Measurements from ENCODE around the gene MRM2.

Gene MRM2

DNA sequence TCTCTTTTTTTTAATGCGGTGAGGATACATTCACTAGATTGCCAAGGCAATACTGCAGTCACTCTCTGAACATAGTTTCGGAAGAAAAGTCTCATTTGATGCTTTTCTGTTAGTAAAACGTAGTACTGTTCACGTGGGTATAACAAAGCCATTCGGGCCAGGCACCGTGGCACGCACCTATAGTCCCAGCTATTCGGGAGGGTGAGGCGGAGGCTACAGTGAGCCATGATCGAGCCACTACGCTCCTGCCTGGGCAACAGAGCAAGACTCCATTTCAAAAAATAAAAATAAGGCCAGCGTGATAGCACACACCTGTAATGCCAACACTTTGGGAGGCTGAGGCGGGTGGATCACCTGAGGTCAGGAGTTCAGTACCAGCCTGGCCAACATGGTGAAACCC is 47.6 kb upstream of the MRM2 start (continued):
- no peak for TF ChIP-seq ZNF19 (tag by site-specific recombination; IDR thresholded peaks at IDR 0.05; ENCODE audit: low read depth)

DNA sequence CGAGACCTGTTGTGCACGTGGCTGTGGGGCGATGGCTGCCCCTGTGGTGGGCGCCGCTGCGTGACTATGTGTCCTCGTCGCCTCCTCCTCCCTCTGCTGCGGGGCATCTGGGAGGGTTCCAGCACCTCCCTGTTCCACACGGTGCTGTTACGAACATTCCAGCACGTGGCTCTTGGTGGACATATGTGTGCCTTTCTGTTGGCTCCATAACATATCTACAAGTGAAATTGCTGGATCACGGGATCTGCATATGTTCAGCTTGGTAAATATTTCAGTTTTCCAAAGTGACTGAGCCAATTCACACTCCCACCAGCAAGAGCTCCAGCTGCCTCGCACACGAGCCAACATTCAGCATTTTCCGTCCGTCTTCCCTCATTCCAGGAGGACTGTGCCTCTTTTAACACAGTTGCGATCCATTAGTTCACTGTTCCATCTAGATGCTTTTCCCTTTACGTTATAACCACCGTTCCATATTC is 47.1 kb upstream of the MRM2 start:
- CTCF ChIA-PET: no interaction called here
- POLR2A ChIA-PET: no interaction called here

GRCh38 chr7:2288503-2288902 is 46.5 kb upstream of the MRM2 start:
- Histone ChIP-seq H3K4me1 (ENCODE audit: control insufficient read depth, insufficient read depth, low read length) (no peaks in the 10 kb centered on the region), H3K36me3 (ENCODE audit: control insufficient read depth in 2 of 2, insufficient read depth in 1 of 2, low read length in 2 of 2) (no peaks in the 10 kb centered on the region), H3K4me3 (ENCODE audit: low read depth, low read length) (no peak overlapping the region), H3K27ac (ENCODE audit: extremely low read depth, low read depth, low read length) (no peak overlapping the region), H3K9me3 (ENCODE audit: control insufficient read depth, insufficient read depth, low read depth, low read length) (no peaks in the 10 kb centered on the region)
- CTCF ChIA-PET: no interaction called here
- TF ChIP-seq OSR2 (tag by site-specific recombination; IDR thresholded peaks at IDR 0.05): no peak
- TF ChIP-seq BCL11B (tag by site-specific recombination; IDR thresholded peaks at IDR 0.05; ENCODE audit: low read depth): no peak
- no peak for TF ChIP-seq ZNF175 (tag by site-specific recombination; IDR thresholded peaks at IDR 0.05)
- no peak for TF ChIP-seq ZNF571 (tag by site-specific recombination; IDR thresholded peaks at IDR 0.05)
- POLR2A ChIA-PET: no interaction called here

More for the DNA sequence above, 47.1 kb upstream of the MRM2 start:
- no peak overlapping the region for H3K4me3 ChIP-seq (ENCODE audit: low read depth, low read length)
- H3K36me3 ChIP-seq (ENCODE audit: control insufficient read depth in 2 of 2, insufficient read depth in 1 of 2, low read length in 2 of 2): no peaks in the 10 kb centered on the region
- no peak overlapping the region for H3K27ac ChIP-seq (ENCODE audit: extremely low read depth, low read depth, low read length)
- H3K9me3 ChIP-seq (ENCODE audit: control insufficient read depth, insufficient read depth, low read depth, low read length): no peaks in the 10 kb centered on the region
- TF ChIP-seq ZNF600 (tag by site-specific recombination; IDR thresholded peaks at IDR 0.05): peak; percentile 58; the same call in 1 of the 2 replicates
- no peak for TF ChIP-seq ZBTB11 (tag by site-specific recombination; conservative IDR thresholded peaks at IDR 0.05; ENCODE audit: low read depth)
- no peaks in the 10 kb centered on the region for H3K4me1 ChIP-seq (ENCODE audit: control insufficient read depth, insufficient read depth, low read length)

- no peaks in the 10 kb centered on the region for H3K36me3 ChIP-seq (ENCODE audit: control insufficient read depth in 2 of 2, insufficient read depth in 1 of 2, low read length in 2 of 2)
- TF ChIP-seq TRIM28 (IDR thresholded peaks at IDR 0.05; ENCODE audit: borderline replicate concordance, low read length) (no peak), ZNF596 (tag by site-specific recombination; IDR thresholded peaks at IDR 0.05) (no peak), WT1 (tag by site-specific recombination; IDR thresholded peaks at IDR 0.05) (no peak), ZNF341 (tag by site-specific recombination; IDR thresholded peaks at IDR 0.05; ENCODE audit: low read depth) (no peak), ZNF416 (tag by site-specific recombination; IDR thresholded peaks at IDR 0.05) (no peak)
- TF ChIP-seq, protein P1, sequence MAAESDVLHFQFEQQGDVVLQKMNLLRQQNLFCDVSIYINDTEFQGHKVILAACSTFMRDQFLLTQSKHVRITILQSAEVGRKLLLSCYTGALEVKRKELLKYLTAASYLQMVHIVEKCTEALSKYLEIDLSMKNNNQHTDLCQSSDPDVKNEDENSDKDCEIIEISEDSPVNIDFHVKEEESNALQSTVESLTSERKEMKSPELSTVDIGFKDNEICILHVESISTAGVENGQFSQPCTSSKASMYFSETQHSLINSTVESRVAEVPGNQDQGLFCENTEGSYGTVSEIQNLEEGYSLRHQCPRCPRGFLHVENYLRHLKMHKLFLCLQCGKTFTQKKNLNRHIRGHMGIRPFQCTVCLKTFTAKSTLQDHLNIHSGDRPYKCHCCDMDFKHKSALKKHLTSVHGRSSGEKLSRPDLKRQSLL (tag by site-specific recombination; IDR thresholded peaks at IDR 0.05): no peak
- TF ChIP-seq, protein P2, sequence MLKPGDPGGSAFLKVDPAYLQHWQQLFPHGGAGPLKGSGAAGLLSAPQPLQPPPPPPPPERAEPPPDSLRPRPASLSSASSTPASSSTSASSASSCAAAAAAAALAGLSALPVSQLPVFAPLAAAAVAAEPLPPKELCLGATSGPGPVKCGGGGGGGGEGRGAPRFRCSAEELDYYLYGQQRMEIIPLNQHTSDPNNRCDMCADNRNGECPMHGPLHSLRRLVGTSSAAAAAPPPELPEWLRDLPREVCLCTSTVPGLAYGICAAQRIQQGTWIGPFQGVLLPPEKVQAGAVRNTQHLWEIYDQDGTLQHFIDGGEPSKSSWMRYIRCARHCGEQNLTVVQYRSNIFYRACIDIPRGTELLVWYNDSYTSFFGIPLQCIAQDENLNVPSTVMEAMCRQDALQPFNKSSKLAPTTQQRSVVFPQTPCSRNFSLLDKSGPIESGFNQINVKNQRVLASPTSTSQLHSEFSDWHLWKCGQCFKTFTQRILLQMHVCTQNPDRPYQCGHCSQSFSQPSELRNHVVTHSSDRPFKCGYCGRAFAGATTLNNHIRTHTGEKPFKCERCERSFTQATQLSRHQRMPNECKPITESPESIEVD (tag by site-specific recombination; IDR thresholded peaks at IDR 0.05): no peak
- TF ChIP-seq, protein P3, sequence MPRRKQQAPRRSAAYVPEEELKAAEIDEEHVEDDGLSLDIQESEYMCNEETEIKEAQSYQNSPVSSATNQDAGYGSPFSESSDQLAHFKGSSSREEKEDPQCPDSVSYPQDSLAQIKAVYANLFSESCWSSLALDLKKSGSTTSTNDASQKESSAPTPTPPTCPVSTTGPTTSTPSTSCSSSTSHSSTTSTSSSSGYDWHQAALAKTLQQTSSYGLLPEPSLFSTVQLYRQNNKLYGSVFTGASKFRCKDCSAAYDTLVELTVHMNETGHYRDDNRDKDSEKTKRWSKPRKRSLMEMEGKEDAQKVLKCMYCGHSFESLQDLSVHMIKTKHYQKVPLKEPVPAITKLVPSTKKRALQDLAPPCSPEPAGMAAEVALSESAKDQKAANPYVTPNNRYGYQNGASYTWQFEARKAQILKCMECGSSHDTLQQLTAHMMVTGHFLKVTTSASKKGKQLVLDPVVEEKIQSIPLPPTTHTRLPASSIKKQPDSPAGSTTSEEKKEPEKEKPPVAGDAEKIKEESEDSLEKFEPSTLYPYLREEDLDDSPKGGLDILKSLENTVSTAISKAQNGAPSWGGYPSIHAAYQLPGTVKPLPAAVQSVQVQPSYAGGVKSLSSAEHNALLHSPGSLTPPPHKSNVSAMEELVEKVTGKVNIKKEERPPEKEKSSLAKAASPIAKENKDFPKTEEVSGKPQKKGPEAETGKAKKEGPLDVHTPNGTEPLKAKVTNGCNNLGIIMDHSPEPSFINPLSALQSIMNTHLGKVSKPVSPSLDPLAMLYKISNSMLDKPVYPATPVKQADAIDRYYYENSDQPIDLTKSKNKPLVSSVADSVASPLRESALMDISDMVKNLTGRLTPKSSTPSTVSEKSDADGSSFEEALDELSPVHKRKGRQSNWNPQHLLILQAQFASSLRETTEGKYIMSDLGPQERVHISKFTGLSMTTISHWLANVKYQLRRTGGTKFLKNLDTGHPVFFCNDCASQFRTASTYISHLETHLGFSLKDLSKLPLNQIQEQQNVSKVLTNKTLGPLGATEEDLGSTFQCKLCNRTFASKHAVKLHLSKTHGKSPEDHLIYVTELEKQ (tag by site-specific recombination; IDR thresholded peaks at IDR 0.05; ENCODE audit: borderline replicate concordance): no peak
- CTCF ChIA-PET: no interaction called here
- no peaks in the 10 kb centered on the region for H3K4me1 ChIP-seq (ENCODE audit: control insufficient read depth, insufficient read depth, low read length)
- H3K9me3 ChIP-seq (ENCODE audit: control insufficient read depth, insufficient read depth, low read depth, low read length): no peaks in the 10 kb centered on the region
- POLR2A ChIA-PET: no interaction called here
- no peak overlapping the region for H3K4me3 ChIP-seq (ENCODE audit: low read depth, low read length)
- no peak overlapping the region for H3K27ac ChIP-seq (ENCODE audit: extremely low read depth, low read depth, low read length)
Measured at GRCh38 chr7:2287745-2288144, 45.7 kb upstream of the MRM2 start.
